MM.1S (cell line): ENCODE results near the gene LCAT.

ENCODE experiments used
- DNase-seq: peaks from one replicate; pipeline ENCODE4 v3.0.0-alpha.2; 2015
- H2AFZ ChIP-seq: fragments of 300-600 bp; sonication (generic); 2 replicates; pipeline ENCODE4 v1.6.0; 2016; ENCODE audit warnings: antibody characterized with exemption, low read length
- H3F3A ChIP-seq: fragments of 300-600 bp; sonication (generic); 2 replicates; pipeline ENCODE4 v1.6.1; 2016; ENCODE audit warnings: mild to moderate bottlenecking, antibody characterized with exemption, low read length, moderate library complexity, mixed read lengths; ENCODE audit not compliant: insufficient read depth
- H3K27ac ChIP-seq: fragments of 300-600 bp; sonication (generic); 2 replicates; pipeline ENCODE4 v1.5.1; 2016; ENCODE audit warnings: mild to moderate bottlenecking, low read length
- H3K27me3 ChIP-seq: fragments of 300-600 bp; sonication (generic); replicated peaks from 2 replicates; pipeline ENCODE4 v1.6.0; 2016; ENCODE audit warnings: low read length; ENCODE audit not compliant: insufficient read depth
- H3K36me3 ChIP-seq: fragments of 300-600 bp; sonication (generic); replicated peaks from 2 replicates; pipeline ENCODE4 v1.6.1; 2016; ENCODE audit warnings: mild to moderate bottlenecking, low read length, mixed read lengths; ENCODE audit not compliant: insufficient read depth
- H3K4me1 ChIP-seq: fragments of 300-600 bp; sonication (generic); 2 replicates; pipeline ENCODE4 v1.6.1; 2016; ENCODE audit warnings: low read length, mixed read lengths
- H3K4me2 ChIP-seq: fragments of 300-600 bp; sonication (generic); 2 replicates; pipeline ENCODE4 v1.6.0; 2016; ENCODE audit warnings: low read depth, low read length
- H3K4me3 ChIP-seq: fragments of 300-600 bp; sonication (generic); 2 replicates; pipeline ENCODE4 v1.5.1; 2016; ENCODE audit warnings: low read length, mixed read lengths
- H3K79me2 ChIP-seq: fragments of 300-600 bp; sonication (generic); 2 replicates; pipeline ENCODE4 v1.6.1; 2016; ENCODE audit warnings: mixed run types, low read length, mixed read lengths
- H3K9ac ChIP-seq: fragments of 300-600 bp; sonication (generic); 2 replicates; pipeline ENCODE4 v1.6.1; 2016; ENCODE audit warnings: low read length, mixed read lengths
- H3K9me2 ChIP-seq: fragments of 300-600 bp; sonication (generic); replicated peaks from 2 replicates; pipeline ENCODE4 v1.6.1; 2016; ENCODE audit warnings: mild to moderate bottlenecking, low read length, mixed read lengths; ENCODE audit not compliant: insufficient read depth
- H3K9me3 ChIP-seq: fragments of 300-600 bp; sonication (generic); replicated peaks from 2 replicates; pipeline ENCODE4 v1.6.1; 2016; ENCODE audit warnings: mild to moderate bottlenecking, low read length, mixed read lengths; ENCODE audit not compliant: insufficient read depth
- H4K20me1 ChIP-seq: fragments of 300-600 bp; sonication (generic); 2 replicates; pipeline ENCODE4 v1.6.1; 2016; ENCODE audit warnings: mild to moderate bottlenecking, low read length, moderate library complexity, mixed read lengths; ENCODE audit not compliant: insufficient read depth
- EZH2 ChIP-seq: fragments of 300-600 bp; sonication (generic); optimal IDR thresholded peaks from 2 replicates; pipeline ENCODE3; 2017; ENCODE audit warnings: low read depth, mild to moderate bottlenecking, antibody characterized with exemption, low read length, mixed read lengths
- EZH2phosphoT487 ChIP-seq: fragments of 300-600 bp; sonication (generic); IDR thresholded peaks from 2 replicates; pipeline ENCODE4 v1.6.1; 2018; ENCODE audit warnings: antibody characterized with exemption, low read length
- TF ChIP-seq, protein P1 (sequence below): fragments of 300-600 bp; sonication (generic); IDR thresholded peaks from 2 replicates; pipeline ENCODE4 v1.5.1; 2016; ENCODE audit warnings: antibody characterized with exemption, low read length, mixed read lengths

The LCAT gene

DNA sequence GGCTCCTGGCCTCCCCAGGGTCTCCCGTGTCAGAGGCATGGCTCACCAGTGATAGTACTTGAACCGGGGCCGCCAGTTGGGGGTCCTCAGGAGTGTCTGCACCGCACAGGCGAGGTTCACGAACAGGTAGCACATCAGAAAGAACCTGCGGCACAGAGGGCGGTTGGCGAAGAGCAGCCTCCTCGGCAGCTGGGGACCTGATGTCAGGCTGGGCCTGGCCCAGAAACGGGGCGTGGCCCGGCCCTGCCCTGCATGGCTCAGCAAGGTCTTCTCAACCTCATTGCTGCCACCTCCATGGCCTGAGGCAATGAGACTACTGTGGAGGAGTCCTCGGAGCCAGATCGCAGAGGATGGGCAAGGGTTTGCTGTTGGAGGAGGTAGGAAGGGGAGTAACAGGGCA is 4.1 kb upstream of the LCAT start:
- Histone ChIP-seq H3K4me3 (no peak overlapping the region), H3K4me1 (no peaks in the 10 kb centered on the region), H3K36me3 (no peaks in the 10 kb centered on the region; the same call in 1 of the 2 replicates), H3K4me2 (no peak overlapping the region), H3K27ac (no peak overlapping the region), H3K9ac (no peak overlapping the region), H3K9me3 (no peaks in the 10 kb centered on the region), H2AFZ (no peak overlapping the region), H3K9me2 (no peaks in the 10 kb centered on the region), H4K20me1 (no peaks in the 10 kb centered on the region), H3K79me2 (no peaks in the 10 kb centered on the region), H3F3A (no peaks in the 10 kb centered on the region), H3K27me3 (no peaks in the 10 kb centered on the region)
- DNase-seq: no peak
- TF ChIP-seq EZH2phosphoT487: no peak
- no peak for TF ChIP-seq EZH2

DNA sequence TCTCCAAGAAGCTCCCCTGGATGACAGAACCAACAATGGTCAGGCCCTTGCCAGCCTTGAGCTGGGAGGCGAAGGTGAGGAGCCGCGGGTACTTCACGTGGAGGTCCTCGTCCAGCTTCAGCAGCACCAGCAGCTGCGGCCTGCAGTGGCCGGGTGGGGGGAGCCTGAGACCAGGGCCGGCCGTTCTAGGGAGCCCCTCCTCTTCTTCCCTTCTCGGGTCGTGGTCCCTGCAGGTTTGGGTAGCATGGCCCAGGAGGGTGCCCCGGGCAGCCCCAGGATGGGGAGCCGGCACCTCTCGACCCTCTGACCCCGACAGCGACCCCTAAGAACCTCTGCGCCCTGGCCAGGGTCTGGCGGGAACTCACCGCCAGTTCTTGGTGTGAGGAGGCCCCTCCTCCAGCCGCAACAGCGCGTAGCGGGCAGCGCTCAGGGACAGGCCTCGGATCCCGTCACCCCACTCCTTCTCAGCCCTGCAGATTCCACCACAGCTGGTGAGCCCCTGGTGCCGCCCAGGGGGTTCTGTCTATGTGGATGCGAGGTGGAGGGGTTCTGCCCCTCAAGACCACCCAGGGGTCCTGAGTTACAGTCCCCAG is 3.1 kb upstream of the LCAT start:
- Histone ChIP-seq H3K79me2 (no peaks in the 10 kb centered on the region), H3K9me2 (no peaks in the 10 kb centered on the region), H3K27me3 (no peaks in the 10 kb centered on the region), H3K9me3 (no peaks in the 10 kb centered on the region), H3F3A (no peaks in the 10 kb centered on the region), H3K4me3 (no peak overlapping the region), H3K9ac (no peak overlapping the region), H3K36me3 (no peaks in the 10 kb centered on the region; the same call in 1 of the 2 replicates), H3K4me1 (no peaks in the 10 kb centered on the region), H3K27ac (no peak overlapping the region), H2AFZ (no peak overlapping the region), H3K4me2 (no peak overlapping the region), H4K20me1 (no peaks in the 10 kb centered on the region)
- TF ChIP-seq, protein P1, sequence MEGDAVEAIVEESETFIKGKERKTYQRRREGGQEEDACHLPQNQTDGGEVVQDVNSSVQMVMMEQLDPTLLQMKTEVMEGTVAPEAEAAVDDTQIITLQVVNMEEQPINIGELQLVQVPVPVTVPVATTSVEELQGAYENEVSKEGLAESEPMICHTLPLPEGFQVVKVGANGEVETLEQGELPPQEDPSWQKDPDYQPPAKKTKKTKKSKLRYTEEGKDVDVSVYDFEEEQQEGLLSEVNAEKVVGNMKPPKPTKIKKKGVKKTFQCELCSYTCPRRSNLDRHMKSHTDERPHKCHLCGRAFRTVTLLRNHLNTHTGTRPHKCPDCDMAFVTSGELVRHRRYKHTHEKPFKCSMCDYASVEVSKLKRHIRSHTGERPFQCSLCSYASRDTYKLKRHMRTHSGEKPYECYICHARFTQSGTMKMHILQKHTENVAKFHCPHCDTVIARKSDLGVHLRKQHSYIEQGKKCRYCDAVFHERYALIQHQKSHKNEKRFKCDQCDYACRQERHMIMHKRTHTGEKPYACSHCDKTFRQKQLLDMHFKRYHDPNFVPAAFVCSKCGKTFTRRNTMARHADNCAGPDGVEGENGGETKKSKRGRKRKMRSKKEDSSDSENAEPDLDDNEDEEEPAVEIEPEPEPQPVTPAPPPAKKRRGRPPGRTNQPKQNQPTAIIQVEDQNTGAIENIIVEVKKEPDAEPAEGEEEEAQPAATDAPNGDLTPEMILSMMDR: no peak
- TF ChIP-seq EZH2phosphoT487 (no peak), EZH2 (no peak)
- no peak for DNase-seq

DNA sequence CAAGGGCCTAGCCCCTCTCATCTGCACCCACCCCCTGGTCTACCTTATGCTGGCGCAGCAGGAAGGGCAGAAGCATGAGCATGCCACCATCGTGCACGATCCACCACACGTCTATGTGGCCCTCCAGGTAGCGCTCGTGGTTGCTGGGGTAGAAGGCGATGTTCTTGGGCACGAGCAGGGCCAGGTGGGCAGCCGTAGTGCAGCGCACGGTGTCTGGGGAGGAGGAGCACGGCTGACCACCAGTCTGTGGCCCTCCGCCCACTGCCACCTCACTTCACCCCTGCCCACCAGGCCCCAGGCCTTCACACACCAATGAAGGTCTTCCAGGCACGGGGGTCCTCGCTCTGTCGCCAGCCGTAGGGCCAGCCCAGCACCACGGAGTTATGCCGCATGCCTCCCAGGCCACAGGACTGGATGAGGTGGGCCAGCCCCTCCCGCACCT is 2.2 kb upstream of the LCAT start:
- no peak overlapping the region for H2AFZ ChIP-seq
- H3K27me3 ChIP-seq: no peaks in the 10 kb centered on the region
- TF ChIP-seq, protein P1: no peak
- TF ChIP-seq EZH2phosphoT487 (no peak), EZH2 (no peak)
- 0 out of 2 replicates have a peak, but pooled peaks cover 2% of the 10 kb centered on the region for H3F3A ChIP-seq
- no peak overlapping the region for H3K27ac ChIP-seq
- no peak overlapping the region for H3K9ac ChIP-seq
- no peaks in the 10 kb centered on the region; the same call in 1 of the 2 replicates for H3K36me3 ChIP-seq
- no peak for DNase-seq
- H3K79me2 ChIP-seq: no peaks in the 10 kb centered on the region
- no peaks in the 10 kb centered on the region for H3K4me1 ChIP-seq
- no peaks in the 10 kb centered on the region for H3K9me2 ChIP-seq
- H3K9me3 ChIP-seq: no peaks in the 10 kb centered on the region
- H3K4me2 ChIP-seq: no peak overlapping the region
- no peaks in the 10 kb centered on the region for H4K20me1 ChIP-seq
- no peak overlapping the region for H3K4me3 ChIP-seq

DNA sequence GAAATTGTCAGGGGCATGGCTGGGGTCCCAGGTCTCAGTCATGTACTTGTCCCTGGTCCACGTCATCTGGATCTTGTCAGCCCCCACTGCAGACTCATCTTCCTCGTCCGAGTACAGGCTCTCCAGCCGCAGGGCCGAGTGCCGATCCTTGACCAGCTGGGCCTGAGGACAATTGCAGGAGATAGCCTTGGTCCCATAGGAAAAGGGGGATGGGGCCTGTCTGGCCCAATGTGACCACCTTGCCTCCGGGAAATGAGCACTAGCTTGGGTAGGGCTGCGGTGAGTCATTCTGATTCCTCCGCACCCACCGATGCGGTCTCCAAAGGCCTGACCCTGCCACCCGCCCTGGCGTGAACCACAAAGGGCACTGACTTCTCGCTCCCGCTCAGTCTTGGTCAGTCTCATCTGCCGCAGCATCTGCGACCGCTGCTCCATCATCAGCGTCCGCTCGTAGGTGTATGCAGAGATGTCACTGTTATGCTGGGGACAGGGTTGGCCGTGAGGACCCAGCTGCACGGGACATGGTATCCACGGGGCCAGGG is 1.5 kb upstream of the LCAT start:
- no peak overlapping the region for H3K27ac ChIP-seq
- no peaks in the 10 kb centered on the region for H3K4me1 ChIP-seq
- no peaks in the 10 kb centered on the region for H4K20me1 ChIP-seq
- no peak overlapping the region for H3K4me3 ChIP-seq
- H3K9ac ChIP-seq: no peak overlapping the region
- H3K79me2 ChIP-seq: no peaks in the 10 kb centered on the region
- TF ChIP-seq EZH2phosphoT487: no peak
- no peak for TF ChIP-seq EZH2
- TF ChIP-seq, protein P1: no peak
- 0 out of 2 replicates have a peak, but pooled peaks cover 2% of the 10 kb centered on the region for H3F3A ChIP-seq
- no peaks in the 10 kb centered on the region for H3K9me2 ChIP-seq
- H3K27me3 ChIP-seq: no peaks in the 10 kb centered on the region
- H3K9me3 ChIP-seq: no peaks in the 10 kb centered on the region
- no peak overlapping the region for H3K4me2 ChIP-seq
- DNase-seq: no peak
- H2AFZ ChIP-seq: no peak overlapping the region
- no peaks in the 10 kb centered on the region; the same call in 1 of the 2 replicates for H3K36me3 ChIP-seq
